HG03280 (cell line): ENCODE results near the gene PCSK1.

Source experiments
- ATAC-seq: cut with Tn5 transposase; IDR thresholded peaks from one replicate; pipeline ENCODE4 v1.9.1; 2021; ENCODE audit warnings: mild to moderate bottlenecking, moderate library complexity; ENCODE audit not compliant: unreplicated experiment

PCSK1 gene

DNA sequence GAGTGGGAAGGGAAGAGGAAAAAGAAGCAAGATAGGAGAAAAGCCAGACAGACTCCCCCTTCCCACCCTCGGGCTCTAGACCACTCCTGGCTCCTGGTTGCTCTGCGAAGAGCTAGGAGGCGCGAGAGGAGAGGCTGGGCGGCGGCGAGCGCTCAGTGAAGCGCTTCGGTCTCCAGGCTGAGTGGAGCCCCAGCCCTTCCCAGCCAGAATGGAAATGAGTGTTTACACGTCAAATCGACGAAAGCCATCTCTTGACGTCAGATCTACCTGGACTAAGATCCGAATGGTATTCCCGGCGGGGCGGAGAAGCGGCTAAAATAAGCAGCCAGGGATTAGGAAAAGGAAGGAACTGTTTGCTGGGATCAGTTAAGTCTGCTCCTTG is at the start of gene PCSK1:
Gene PCSK1, minus strand, starts transcription at position 183 of the 382 bp plus-strand sequence. CDS start 206 bp downstream, outside the sequence.
- ATAC-seq: no peak

DNA sequence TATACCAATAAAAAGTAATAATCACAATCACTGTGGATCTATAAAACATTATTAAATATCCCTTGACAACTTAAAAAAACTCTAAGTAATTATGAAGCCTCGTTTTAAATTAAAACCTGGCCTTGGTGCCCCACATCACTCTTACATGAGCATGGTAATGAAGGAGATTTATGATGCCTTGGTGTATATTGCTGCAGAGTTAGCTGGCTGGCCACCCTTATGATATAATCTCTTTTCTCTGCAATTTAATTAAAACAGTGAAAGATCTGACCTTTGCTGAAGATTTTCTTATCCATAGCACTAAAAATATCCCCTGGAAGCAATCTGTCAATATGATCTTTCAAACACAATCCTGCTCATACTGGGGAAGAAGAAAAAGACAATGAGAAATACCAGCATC is 48.8 kb upstream of the PCSK1 start:
- no peak for ATAC-seq

- ATAC-seq: no peak
These were observed 48.1 kb upstream of the PCSK1 start for GRCh38 chr5:96481009-96481786.

DNA sequence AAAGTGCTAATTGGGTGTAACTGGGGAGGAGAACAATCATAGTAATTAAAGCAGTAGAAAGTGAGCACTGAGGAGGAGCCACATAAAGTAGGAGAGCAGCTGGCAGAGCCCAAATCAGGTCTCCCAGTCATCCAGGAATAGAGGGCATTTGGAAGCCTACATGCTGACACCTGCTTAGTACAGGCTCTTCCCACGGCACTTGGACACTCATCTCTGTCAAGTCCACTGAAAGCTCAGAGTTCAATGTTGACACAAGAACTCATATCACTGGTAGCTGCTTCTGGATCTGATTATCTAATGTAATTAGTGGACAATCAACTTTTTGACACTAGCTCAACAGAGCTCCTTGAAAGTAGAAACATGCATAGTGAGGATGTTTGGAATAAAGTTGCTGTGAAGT is 45.9 kb upstream of the PCSK1 start:
- no peak for ATAC-seq

DNA sequence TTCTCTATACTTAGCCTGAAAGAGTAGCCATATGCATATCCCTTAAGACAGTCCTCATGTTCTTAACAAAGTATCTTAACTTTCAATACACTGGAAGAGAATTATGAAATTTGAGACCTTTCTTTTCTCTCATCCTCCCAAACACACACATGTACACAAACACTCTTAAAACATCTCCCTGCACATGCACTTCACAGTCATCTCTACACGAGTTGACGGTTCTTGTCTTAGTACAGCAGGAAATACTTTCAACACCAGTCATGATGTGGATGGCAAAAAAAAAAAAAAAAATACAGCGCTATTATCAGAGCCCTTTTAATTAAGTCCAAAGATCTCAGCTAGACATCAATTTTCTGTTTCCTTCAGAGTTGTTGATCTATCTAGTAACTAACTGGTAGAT is 43.6 kb upstream of the PCSK1 start:
- ATAC-seq: no peak

GRCh38 chr5:96474073-96474472 is 41.0 kb upstream of the PCSK1 start:
- no peak for ATAC-seq

- ATAC-seq: no peak
These were observed 40.1 kb upstream of the PCSK1 start for GRCh38 chr5:96473155-96473554.

DNA sequence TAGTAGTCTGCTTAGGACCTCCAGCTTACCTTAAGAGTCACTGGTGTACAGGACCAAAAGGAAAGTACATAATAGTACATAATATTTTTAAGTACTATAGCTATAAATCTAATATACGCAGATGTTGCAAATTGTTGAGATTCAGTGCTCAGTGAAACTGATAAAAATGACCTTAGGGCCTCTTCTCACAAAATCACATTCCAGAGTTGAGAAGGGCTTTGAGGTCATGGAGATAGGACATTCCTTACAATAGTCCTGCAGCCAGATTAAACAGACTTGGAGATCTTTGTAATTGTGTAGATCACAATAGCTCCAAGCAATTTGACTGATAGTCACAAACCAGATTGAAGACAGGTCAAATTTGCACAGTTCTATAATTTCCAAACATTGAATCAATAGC is 37.7 kb upstream of the PCSK1 start:
- no peak for ATAC-seq

DNA sequence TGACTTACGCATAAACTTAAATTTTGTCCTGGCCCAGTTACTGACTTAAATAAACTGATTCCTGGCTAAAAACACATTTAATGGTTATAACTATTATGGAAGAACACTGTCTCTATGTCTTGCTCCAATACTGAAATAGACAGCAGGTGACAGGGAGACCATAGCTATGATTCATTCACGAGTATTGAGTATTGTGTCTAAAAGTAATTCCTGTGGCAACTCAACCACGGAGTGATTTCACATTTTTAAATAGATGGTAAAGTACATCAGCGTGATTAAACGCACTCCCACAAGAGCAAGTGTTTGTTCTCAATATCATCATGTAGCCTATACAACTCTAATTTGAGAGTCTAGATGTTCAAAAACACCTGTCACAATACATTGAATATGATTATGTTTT is 35.9 kb upstream of the PCSK1 start:
- no peak for ATAC-seq

DNA sequence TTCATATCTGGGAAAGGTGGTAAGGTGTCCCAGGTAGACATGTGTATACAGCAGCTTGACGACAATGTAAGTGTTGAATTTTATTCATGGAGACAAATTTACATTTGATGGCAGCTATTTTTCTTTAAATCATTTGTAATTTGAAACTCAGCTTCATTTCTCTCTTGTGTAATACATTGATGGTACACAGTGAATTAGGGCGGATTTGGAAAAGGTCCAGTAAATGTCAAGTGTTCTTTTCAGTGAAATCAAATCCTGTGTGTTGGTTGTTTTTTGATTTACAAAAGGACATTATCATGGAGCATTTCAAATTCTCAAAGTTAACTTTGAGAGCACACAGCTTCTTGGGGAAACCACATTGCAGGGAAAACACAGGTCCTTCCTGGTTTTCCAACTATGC is 30.0 kb upstream of the PCSK1 start:
- no peak for ATAC-seq

DNA sequence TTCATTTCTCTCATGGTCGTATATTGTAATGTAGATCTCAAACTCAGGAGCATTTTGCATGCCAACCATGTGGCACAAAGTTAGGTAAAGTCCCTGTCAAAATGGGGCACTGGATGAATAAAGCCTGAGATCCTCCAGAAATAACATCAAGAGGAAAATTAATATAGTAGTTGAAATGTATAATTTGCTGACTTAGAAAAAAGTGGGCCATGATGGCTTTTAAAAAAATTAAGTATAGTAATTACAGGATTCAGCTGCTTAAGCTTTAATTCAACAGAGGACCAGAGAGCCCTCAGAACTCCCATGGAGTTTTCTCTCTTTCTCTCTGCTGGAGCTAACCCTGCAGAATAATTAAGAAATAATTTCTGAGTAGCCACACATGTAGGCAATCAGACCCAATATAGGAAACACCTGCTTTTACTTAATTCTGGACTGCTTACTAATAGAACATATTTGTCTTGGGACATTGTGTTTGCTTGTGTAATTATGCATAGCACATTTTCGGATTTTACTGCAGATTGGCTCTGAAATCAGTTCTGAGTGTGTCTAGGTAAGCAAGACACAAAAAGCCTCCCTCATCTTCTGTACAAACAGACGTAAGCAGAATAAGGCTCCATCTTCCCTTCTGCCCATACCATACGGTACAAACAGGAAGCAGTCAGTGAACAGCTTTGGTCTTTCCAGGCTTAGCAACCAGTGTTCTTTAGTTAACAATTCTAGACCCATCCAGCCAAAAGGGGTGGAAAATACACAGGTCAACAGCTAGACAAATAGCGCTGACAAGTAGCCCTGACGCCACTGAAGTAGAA is 26.5 kb upstream of the PCSK1 start:
- no peak for ATAC-seq

DNA sequence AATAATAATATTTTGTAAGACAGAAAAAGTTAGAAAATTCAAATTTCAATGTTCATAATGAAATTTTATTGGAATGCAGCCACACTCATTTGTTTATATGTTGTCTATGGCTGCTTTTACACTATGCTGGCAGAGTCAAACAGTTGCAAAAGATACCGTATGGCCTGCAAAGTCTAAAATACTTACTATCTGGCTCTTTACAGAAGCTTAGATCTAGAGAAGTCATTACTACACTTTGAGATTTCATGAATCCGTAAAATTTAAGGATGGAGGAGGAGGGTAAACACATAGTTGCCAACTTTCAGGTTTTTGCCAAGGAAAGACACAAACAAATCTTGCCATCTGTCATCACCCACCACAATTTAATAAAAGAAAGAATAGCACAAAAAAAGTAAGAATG is 25.1 kb upstream of the PCSK1 start:
- ATAC-seq: no peak

- ATAC-seq: no peak
These were observed 22.7 kb upstream of the PCSK1 start for GRCh38 chr5:96455789-96456188.

DNA sequence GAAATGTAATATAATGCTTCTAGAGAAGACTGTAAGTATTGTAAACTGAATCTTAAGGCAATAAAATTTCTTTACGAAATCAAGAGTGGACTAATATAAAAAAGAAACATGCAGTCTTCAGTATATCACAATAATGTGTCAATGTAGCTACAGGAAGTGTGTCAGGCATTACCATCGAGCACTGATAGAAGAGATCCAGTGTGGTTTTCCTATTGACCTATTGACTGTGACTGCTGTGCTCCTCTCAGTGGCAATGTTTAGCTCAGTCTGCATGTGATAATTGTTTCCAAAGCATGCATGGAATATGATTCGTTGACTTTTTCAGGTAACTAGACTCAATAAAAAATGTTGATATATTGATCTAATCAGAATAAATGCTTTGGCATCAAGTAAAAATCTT is 20.3 kb upstream of the PCSK1 start:
- ATAC-seq: no peak

- ATAC-seq: no peak
These were observed 14.9 kb upstream of the PCSK1 start for GRCh38 chr5:96447949-96448348.

DNA sequence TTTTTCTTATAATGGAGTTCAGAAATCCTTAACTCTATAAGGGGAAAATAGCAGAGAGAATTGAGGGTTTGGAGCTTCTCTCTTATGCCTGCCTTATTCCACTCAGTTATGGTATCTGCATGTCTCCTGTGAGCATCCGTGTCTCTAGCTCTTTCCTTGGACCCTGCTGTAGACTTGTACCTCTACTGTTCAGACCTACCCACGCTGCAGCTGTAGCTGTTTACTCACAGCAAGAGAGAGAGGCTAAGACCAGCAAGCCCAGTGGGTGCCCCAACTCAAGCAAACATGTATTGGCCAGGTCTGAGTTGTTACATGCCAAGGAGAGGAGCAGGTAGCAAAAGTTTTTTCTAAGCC is 7.1 kb upstream of the PCSK1 start:
- ATAC-seq: peak; percentile 28

DNA sequence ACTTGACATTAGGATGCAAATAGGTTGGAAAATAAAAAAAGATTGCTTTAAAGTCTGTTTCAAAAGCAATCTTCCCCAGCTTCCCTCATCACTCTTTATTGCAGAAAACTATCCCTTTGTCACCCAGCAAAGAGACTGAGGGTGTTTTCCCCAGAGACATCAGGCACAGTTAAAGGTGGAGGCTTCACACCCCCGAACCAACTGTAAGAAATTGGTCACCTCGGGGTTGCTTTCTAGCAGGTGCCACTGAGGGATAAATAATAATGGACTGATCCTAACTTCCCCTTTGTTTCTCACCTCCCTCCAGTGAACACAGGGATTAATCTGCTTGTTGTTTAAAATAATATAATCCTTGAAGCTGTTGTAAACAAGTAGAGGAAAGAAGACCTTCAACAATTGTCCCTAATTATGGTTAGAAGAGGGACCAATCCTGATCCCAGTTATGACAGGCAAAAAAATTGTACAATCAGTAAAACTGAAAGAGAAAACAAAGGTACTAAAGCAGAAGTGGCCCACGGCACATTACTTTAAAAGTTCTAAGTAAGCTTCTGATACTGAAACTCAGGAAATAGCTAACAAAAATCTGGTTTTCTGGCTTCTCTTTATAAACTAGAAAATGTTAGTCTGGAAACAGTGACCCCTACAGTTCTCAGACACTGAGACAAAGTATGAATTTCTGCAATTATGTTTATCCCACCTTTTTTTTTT is 6.6 kb upstream of the PCSK1 start:
- peak; percentile 91 for ATAC-seq

DNA sequence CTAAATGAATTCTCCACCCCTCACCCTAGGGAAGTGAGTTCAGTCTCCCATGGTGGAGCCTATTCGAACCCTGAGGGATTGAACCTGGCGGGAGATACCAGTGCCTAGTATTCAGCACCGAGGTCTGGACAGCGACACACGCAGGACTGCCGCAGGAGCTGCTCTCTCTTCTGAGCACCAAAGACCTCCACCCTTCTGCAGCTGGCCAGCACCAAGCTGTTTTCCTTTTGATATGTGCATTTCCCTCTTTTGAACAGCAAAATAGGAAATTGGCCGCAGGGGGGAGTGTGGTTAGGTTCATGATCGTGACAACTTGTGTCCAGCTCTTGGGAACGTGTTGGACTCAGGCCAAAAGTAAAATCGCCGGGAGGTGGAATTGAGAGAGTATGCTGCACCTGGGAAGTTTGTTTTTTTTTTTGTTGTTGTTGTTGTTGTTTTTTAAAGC is 1.2 kb upstream of the PCSK1 start:
- peak; percentile 86 for ATAC-seq

DNA sequence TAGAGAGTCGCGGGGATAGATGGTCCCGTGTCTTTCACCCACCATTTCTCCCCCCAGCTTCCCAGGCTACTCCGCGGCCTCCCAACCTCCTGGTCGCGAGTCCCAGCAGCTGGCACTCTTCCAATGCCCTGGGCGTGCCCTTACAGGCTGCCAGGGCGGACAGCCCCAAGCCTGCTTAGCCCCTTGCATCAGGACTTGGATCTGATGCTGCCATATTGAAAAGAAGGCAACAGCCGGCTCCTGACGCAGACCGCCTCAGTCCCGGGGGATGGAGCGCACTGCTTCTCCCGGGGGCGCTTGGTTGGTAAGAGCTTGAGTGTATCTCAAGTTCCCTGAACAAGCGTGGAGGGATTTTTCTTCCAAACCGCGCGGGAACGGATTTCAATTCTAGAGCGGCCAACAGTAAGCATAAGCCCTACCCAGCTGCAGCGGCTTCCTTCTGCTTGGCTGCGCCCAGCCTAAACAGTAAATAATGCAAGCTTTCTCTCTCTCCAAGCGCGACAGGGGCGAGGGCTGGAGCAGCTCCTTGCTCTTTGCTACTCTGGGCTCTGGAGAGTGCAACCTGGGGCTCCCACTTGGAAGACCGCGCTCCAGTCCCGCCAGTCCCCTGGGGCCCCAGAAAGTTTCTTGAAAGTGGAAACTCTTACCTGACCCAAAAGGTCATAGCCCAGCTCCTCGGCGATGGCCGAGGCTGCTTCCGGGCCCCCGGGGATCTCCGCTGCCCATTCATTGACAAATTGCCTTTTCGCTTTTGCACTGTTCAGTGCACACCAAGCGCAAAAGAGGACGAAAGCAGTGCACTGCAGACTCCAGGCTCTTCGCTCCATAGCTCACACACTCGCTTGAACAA is 607 bp downstream of the PCSK1 start:
- no peak for ATAC-seq

DNA sequence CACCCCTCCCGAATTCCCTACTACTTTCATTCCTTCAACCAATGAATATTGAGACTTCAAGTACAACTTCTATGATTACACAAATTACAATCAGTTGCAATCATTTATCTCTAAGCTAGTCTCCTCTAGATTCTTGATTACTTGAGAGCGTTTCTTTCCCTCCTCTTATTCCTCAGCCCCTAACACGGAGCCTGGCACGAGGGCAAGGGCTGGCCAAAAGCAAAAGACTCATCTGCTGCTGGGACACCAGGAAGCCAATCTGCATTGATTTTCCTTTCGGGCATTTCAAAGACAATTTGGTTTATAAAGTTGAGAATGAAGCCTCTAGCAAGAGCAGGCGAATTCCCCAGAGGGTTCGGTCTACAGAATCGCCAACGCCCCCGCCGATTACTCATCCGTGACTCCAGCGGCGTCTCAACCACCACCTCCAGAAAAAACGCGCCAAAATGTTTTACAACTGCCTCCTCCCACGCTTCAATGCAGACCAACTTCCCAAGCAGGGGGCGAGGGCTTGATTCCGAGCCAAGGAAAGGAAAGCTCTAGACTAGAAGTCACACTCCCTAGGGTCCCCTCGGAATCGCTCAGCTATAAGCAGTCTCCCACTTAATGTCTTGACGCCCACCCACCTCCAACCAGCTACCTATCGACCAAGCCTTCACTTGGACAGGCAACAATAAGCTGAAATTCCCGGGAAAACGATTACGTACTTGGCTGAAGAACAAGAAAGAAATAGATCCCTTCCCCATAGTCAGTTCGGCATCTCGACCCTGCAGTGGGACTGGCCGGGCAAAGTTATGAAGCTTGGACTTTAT is 1.5 kb downstream of the PCSK1 start:
- ATAC-seq: no peak
